ENCODE results near the gene TMEM42. TPM values are rescaled to one million over a fixed set of nuclear protein-coding genes. Genes with fewer than 3 reads are reported as not detected.

The TMEM42 gene
- total RNA-seq, 1 donor: 13.0 TPM

DNA sequence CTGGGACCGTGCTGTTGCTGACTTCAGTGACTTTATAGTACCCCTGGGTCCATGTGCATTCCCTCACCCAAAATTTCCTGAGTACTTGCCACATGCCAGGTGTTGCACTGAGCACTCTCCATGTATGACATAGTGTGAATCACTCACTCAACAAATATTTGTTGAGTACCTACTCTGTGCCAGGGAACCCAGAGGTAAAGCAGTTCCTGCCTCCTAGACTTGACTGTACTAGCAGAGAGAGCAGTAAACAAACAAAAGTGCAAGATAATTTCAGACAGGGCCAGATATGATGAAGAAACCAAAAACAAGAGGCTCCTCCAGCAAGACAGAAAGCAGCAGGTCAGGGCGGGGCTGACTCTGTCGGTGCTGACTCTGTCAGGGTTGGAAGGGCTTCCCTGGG lies 24.8 kb downstream of the TMEM42 start:
- TF ChIP-seq, protein P1, sequence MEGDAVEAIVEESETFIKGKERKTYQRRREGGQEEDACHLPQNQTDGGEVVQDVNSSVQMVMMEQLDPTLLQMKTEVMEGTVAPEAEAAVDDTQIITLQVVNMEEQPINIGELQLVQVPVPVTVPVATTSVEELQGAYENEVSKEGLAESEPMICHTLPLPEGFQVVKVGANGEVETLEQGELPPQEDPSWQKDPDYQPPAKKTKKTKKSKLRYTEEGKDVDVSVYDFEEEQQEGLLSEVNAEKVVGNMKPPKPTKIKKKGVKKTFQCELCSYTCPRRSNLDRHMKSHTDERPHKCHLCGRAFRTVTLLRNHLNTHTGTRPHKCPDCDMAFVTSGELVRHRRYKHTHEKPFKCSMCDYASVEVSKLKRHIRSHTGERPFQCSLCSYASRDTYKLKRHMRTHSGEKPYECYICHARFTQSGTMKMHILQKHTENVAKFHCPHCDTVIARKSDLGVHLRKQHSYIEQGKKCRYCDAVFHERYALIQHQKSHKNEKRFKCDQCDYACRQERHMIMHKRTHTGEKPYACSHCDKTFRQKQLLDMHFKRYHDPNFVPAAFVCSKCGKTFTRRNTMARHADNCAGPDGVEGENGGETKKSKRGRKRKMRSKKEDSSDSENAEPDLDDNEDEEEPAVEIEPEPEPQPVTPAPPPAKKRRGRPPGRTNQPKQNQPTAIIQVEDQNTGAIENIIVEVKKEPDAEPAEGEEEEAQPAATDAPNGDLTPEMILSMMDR (IDR thresholded peaks at IDR 0.05; ENCODE audit: insufficient read depth, low read depth, low read length): no peak
- no peak for DNase-seq (ENCODE audit: low read depth)
- H3K4me3 ChIP-seq (ENCODE audit: low read depth, low read length): no peak overlapping the region

GRCh38 chr3:44887101-44887500 lies 25.4 kb downstream of the TMEM42 start:
- TF ChIP-seq, protein P1 (IDR thresholded peaks at IDR 0.05; ENCODE audit: insufficient read depth, low read depth, low read length): no peak
- DNase-seq (ENCODE audit: low read depth): no peak
- H3K4me3 ChIP-seq (ENCODE audit: low read depth, low read length): no peak overlapping the region

DNA sequence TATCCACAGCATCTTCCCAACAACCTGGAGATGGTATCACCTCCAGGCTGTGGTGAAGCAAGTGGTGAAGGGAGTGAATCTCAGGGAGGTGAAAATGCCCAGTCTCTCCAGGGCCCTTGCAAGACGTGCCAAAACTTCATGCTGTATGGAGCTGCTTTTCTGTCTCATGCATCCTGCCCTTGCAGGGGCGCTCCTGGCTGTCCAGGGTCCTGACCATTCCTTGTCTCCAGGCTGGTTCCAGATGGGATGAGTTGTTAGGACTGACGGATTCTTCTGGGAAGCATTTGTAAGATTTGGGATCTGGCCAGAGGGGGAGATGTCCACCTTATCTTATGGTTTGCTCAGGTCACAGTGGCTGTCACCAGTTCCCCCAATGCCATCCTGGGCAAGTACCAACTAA lies 28.5 kb downstream of the TMEM42 start:
- no peak for DNase-seq (ENCODE audit: low read depth)
- H3K4me3 ChIP-seq (ENCODE audit: low read depth, low read length): no peak overlapping the region
- TF ChIP-seq, protein P1 (IDR thresholded peaks at IDR 0.05; ENCODE audit: insufficient read depth, low read depth, low read length): no peak

- TF ChIP-seq, protein P1 (IDR thresholded peaks at IDR 0.05; ENCODE audit: insufficient read depth, low read depth, low read length): no peak
- DNase-seq (ENCODE audit: low read depth): no peak
- no peak overlapping the region for H3K4me3 ChIP-seq (ENCODE audit: low read depth, low read length)
These were observed 29.1 kb downstream of the TMEM42 start for GRCh38 chr3:44890852-44891251.

- TF ChIP-seq, protein P1 (IDR thresholded peaks at IDR 0.05; ENCODE audit: insufficient read depth, low read depth, low read length): no peak
- H3K4me3 ChIP-seq (ENCODE audit: low read depth, low read length): no peak overlapping the region
- peak; percentile 38 for DNase-seq (ENCODE audit: low read depth)
These were observed 31.0 kb downstream of the TMEM42 start for GRCh38 chr3:44892689-44893088.

- peak; percentile 49 for DNase-seq (ENCODE audit: low read depth)
- no peak overlapping the region for H3K4me3 ChIP-seq (ENCODE audit: low read depth, low read length)
- TF ChIP-seq, protein P1 (IDR thresholded peaks at IDR 0.05; ENCODE audit: insufficient read depth, low read depth, low read length): no peak
These were observed 31.4 kb downstream of the TMEM42 start for GRCh38 chr3:44893097-44893496.

DNA sequence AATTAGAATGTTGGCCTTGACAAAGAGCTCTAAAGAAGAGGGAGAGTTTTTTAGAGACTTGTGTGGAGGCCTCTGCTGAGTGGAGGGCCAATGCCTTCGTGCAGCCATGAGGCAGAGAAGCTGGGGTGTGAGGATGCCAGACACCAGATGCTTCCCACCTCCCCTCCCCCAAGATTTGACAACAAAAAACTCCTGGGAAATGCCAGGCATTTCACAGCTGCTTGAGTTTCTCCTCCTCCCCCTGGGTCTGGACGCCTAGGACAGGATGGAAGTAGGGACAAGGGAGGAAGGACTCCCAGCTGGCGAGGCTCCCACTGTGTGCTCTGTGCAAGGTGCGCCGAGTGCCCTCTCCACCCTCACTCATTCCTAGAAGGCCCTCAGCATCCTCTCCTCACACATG lies 32.8 kb downstream of the TMEM42 start:
- TF ChIP-seq, protein P1 (IDR thresholded peaks at IDR 0.05; ENCODE audit: insufficient read depth, low read depth, low read length): no peak
- H3K4me3 ChIP-seq (ENCODE audit: low read depth, low read length): no peak overlapping the region
- peak; percentile 18 for DNase-seq (ENCODE audit: low read depth)
